ENCODE data around the gene UBAC2.

DNA sequence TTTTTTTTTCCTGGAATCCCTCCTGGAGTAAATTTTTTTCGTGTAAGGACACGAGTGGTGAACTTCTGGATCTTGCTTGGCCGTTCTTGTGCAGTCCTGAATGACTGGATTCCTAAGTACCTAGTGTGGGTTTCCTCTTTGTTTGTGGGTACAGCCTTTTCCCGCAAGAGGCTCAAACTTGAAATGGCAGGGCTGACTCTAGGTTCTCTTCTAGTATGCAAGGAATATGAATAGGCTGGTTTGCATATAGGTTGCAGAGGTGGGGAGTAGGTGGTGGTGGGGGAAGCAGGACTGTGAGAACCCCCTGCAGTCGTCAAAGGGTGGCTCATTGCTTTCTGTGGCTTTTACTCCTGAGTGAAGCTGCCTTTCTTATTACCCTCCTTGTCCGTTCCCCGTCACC, 13.6 kb downstream of the UBAC2 start:
- TF ChIP-seq, protein P1, sequence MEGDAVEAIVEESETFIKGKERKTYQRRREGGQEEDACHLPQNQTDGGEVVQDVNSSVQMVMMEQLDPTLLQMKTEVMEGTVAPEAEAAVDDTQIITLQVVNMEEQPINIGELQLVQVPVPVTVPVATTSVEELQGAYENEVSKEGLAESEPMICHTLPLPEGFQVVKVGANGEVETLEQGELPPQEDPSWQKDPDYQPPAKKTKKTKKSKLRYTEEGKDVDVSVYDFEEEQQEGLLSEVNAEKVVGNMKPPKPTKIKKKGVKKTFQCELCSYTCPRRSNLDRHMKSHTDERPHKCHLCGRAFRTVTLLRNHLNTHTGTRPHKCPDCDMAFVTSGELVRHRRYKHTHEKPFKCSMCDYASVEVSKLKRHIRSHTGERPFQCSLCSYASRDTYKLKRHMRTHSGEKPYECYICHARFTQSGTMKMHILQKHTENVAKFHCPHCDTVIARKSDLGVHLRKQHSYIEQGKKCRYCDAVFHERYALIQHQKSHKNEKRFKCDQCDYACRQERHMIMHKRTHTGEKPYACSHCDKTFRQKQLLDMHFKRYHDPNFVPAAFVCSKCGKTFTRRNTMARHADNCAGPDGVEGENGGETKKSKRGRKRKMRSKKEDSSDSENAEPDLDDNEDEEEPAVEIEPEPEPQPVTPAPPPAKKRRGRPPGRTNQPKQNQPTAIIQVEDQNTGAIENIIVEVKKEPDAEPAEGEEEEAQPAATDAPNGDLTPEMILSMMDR (IDR thresholded peaks at IDR 0.05) = no peak
- no peak for TF ChIP-seq POLR2A (IDR thresholded peaks at IDR 0.05)
- TF ChIP-seq EP300 (IDR thresholded peaks at IDR 0.05) = no peak
